GM12878 (cell line): Measurements from ENCODE around the gene TRIM71. TPM values are rescaled to one million over a fixed set of nuclear protein-coding genes. Genes with fewer than 3 reads are reported as not detected.
"Not testable (repeated sequence)": the region's sequence is repeated elsewhere in the genome, so short reads cannot be mapped to it uniquely, and the experiment has no call there.

Source experiments
- ATAC-seq: fragments of 200-7000 bp; cut with Tn5 transposase; 3 replicates; pipeline ENCODE4 v1.9.1; 2020; ENCODE audit warnings: mild to moderate bottlenecking, moderate library complexity
- BruUV-seq: library from RNA; stranded (reverse); fragments of 400-500 nt; replicated peaks from 2 replicates; lab custom pipeline; 2021; lab: Mats Ljungman, UMichigan
- CTCF ChIA-PET: fragments of 300-600 bp; sonication (Branson Sonifier 250); formaldehyde crosslinking; extraction: SDS; loops from one replicate; lab custom pipeline; 2021; ENCODE audit warnings: inconsistent platforms; lab: Yijun Ruan, JAX
- POLR2A ChIA-PET: fragments of 350-600 bp; formaldehyde crosslinking; extraction: SDS; loops from one replicate; lab custom pipeline; 2021; ENCODE audit warnings: inconsistent platforms; lab: Charles Lee
- RAD21 ChIA-PET: fragments of 300-600 bp; sonication (Branson Sonifier 250); formaldehyde crosslinking; loops from one replicate; lab custom pipeline; 2023; ENCODE audit warnings: antibody characterized with exemption; ENCODE audit not compliant: unreplicated experiment; lab: Charles Lee
- SMC1A ChIA-PET: fragments of 300-600 bp; sonication (Branson Sonifier 250); formaldehyde crosslinking; loops from one replicate; lab custom pipeline; 2023; ENCODE audit not compliant: unreplicated experiment, uncharacterized antibody; lab: Charles Lee
- DNase-seq: peaks from one replicate; pipeline ENCODE4 v3.0.0-alpha.2; 2011; ENCODE audit warnings: low read depth, low spot score
- FAIRE-seq: peaks from 3 replicates; lab custom pipeline; 2011; peaks lifted over from hg19 to GRCh38; lab: Jason Lieb, UNC
- H2AFZ ChIP-seq: 2 replicates; pipeline ENCODE4 v1.6.0; 2011; ENCODE audit warnings: low read depth, low read length, control low read depth; ENCODE audit not compliant: control insufficient read depth
- H3K27ac ChIP-seq: 2 replicates; pipeline ENCODE4 v1.5.1; 2011; ENCODE audit warnings: control low read depth; ENCODE audit not compliant: control insufficient read depth, insufficient read depth
- H3K27me3 ChIP-seq, 2 experiments: replicated peaks in 1 of 2; 2 replicates each; pipeline versions ENCODE4 v1.6.0 to v1.6.1; 2011; ENCODE audit warnings: low read length in 1 of 2; ENCODE audit not compliant: control insufficient read depth in 2 of 2, insufficient read depth in 2 of 2
- H3K36me3 ChIP-seq, 2 experiments: 2 replicates each; pipeline ENCODE4 v1.5.1; 2011; ENCODE audit warnings: low read length in 1 of 2; ENCODE audit not compliant: control insufficient read depth in 2 of 2, insufficient read depth in 2 of 2
- H3K4me1 ChIP-seq: 2 replicates; pipeline ENCODE4 v1.6.1; 2011; ENCODE audit warnings: mild to moderate bottlenecking, low read length, moderate library complexity, mixed read lengths; ENCODE audit not compliant: control insufficient read depth, insufficient read depth
- H3K4me2 ChIP-seq: 2 replicates; pipeline ENCODE4 v1.6.0; 2011; ENCODE audit warnings: control low read depth; ENCODE audit not compliant: control insufficient read depth, insufficient read depth
- H3K4me3 ChIP-seq: fragments of 200-600 bp; sonication (generic); 2 replicates; pipeline ENCODE4 v1.5.1; 2016
- H3K79me2 ChIP-seq: 2 replicates; pipeline ENCODE4 v1.6.0; 2011; ENCODE audit warnings: low read length; ENCODE audit not compliant: control insufficient read depth, insufficient read depth
- H3K9ac ChIP-seq: 2 replicates; pipeline ENCODE4 v1.8.0; 2011; ENCODE audit warnings: low read length, control low read depth, mixed read lengths; ENCODE audit not compliant: control insufficient read depth, insufficient read depth
- H3K9me3 ChIP-seq: replicated peaks from 3 replicates; pipeline ENCODE4 v1.5.1; 2011; ENCODE audit warnings: mild to moderate bottlenecking, low read length; ENCODE audit not compliant: control insufficient read depth, insufficient read depth
- H4K20me1 ChIP-seq: 2 replicates; pipeline ENCODE4 v1.6.0; 2011; ENCODE audit not compliant: control insufficient read depth, insufficient read depth
- ATF3 ChIP-seq: IDR thresholded peaks from 2 replicates; pipeline ENCODE4 v1.6.1; 2011; ENCODE audit warnings: low read depth, mild to moderate bottlenecking, low read length, moderate library complexity, borderline replicate concordance; ENCODE audit errors: extremely low read depth
- FOXM1 ChIP-seq: IDR thresholded peaks from 2 replicates; pipeline ENCODE4 v1.6.1; 2012; ENCODE audit warnings: low read depth, mild to moderate bottlenecking, inconsistent platforms, low read length, moderate library complexity
- IRF4 ChIP-seq: IDR thresholded peaks from 2 replicates; pipeline ENCODE4 v1.6.1; 2011; ENCODE audit warnings: low read depth, low read length
- JUND ChIP-seq: IDR thresholded peaks from 2 replicates; pipeline ENCODE4 v1.6.1; 2012; ENCODE audit warnings: low read depth, mild to moderate bottlenecking, low read length, improper control_type of control experiment, moderate library complexity
- NFXL1 ChIP-seq: fragments of 450-650 bp; IDR thresholded peaks from 2 replicates; pipeline ENCODE4 v1.6.1; 2017; ENCODE audit warnings: antibody characterized with exemption, mild to moderate bottlenecking, borderline replicate concordance
- NFYA ChIP-seq: IDR thresholded peaks from 2 replicates; pipeline ENCODE4 v1.6.1; 2011; ENCODE audit warnings: low read depth, mild to moderate bottlenecking, low read length, improper control_type of control experiment, borderline replicate concordance
- NKRF ChIP-seq: fragments of 450-650 bp; conservative IDR thresholded peaks from 2 replicates; pipeline ENCODE4 v1.6.1; 2017; ENCODE audit warnings: mild to moderate bottlenecking, moderate library complexity
- RAD51 ChIP-seq: fragments of 450-650 bp; IDR thresholded peaks from 2 replicates; pipeline ENCODE4 v1.6.1; 2016; ENCODE audit warnings: moderate library complexity, mild to moderate bottlenecking, inconsistent platforms
- ZBTB40 ChIP-seq: fragments of 450-650 bp; IDR thresholded peaks from 2 replicates; pipeline ENCODE4 v1.6.1; 2016; ENCODE audit warnings: mild to moderate bottlenecking, moderate library complexity, borderline replicate concordance
- WGBS: methylation state at CpG from one replicate; pipeline ENCODE4 v1.1.6; 2016; ENCODE audit warnings: low lambda C conversion rate; ENCODE audit not compliant: insufficient replicate concordance, insufficient coverage; ENCODE audit errors: missing lambda C conversion rate; 5-methylcytosine and 5-hydroxymethylcytosine counted together
- in situ Hi-C: fragments of 300-500 bp; cut with MboI; formaldehyde crosslinking; loops from 9 replicates; pipeline ENCODE4 v1.14.3; 2018; ENCODE audit warnings: mixed read lengths
- intact Hi-C: fragments of 100-400 bp; cut with micrococcal nuclease; formaldehyde crosslinking; loops from one replicate; pipeline ENCODE4 v1.14.2; 2022; ENCODE audit not compliant: unreplicated experiment
- polyA plus RNA-seq, 11 experiments: library from polyadenylated mRNA; depleted of rRNA in 4 of 11; unstranded in 6 of 11; stranded (reverse) in 5 of 11; fragments of >200 nt; fragmentation: Nextera tagmentation in 4 of 11; fragmentation: Illumina TruSeq in 1 of 11; extraction: Ambion mirVana in 4 of 11; extraction: Trizol in 1 of 11; gene quantifications; 1 replicate in 1 of 11; 2 replicates in 10 of 11; pipeline versions ENCODE4 v1.2.1 to v1.2.3, GENCODE V29; 2011 to 2016; ENCODE audit warnings: inconsistent platforms in 2 of 11, missing spikeins in 2 of 11, low read depth in 1 of 11
- total RNA-seq, 4 experiments: library from RNA; depleted of rRNA in 3 of 4; stranded (reverse); fragments of >200 nt in 3 of 4; fragmentation: Illumina TruSeq in 1 of 4; extraction: Trizol in 1 of 4; gene quantifications; 2 replicates each; pipeline versions ENCODE4 v1.2.1 to v1.2.3, GENCODE V29; 2013 to 2021

The TRIM71 gene
- total and polyA plus RNA-seq, 10 of the 15 experiments (the other 5 are each of a cell fraction or from before 2014, with no cell fraction given): 0.02 to 1.8 (median 0.16) TPM

- DNase-seq, H3K4me1 ChIP-seq, ATAC-seq, H3K27me3 ChIP-seq, in situ Hi-C loops, FAIRE-seq, H3K27ac ChIP-seq, H3K36me3 ChIP-seq, H3K9me3 ChIP-seq, H3K4me2 ChIP-seq, H2AFZ ChIP-seq, H3K79me2 ChIP-seq, H4K20me1 ChIP-seq, H3K9ac ChIP-seq, H3K4me3 ChIP-seq, BruUV-seq: not testable (repeated sequence)
- ChIA-PET RAD21 (interaction anchor here (0.6 to 1.6 kb wide), 5 partner anchors 18 to 121 kb away, joined by 3 to 6 read pairs (median 4); no protein-coding TSS in a partner anchor), SMC1A (interaction anchor here (0.9 to 1.5 kb wide), 4 partner anchors 10 to 151 kb away, joined by 3 to 4 read pairs (median 3); no protein-coding TSS in a partner anchor), POLR2A (interaction anchor here (0.9 kb wide), 1 partner anchor 126 kb away, joined by 3 read pairs; no protein-coding TSS in a partner anchor), CTCF (interaction anchor here (0.6 to 2.4 kb wide), 21 partner anchors 9 to 304 kb away, joined by 3 to 13 read pairs (median 3); partner anchors contain the start of gene CNOT10)
- 89% methylated on average over 9 of the region's 9 CpGs for WGBS
- intact Hi-C loops: loop anchor here (1.0 to 10.0 kb wide), 2 partner anchors 120 to 267 kb away; no protein-coding TSS in a partner anchor
These were observed 35.9 kb upstream of the TRIM71 start for GRCh38 chr3:32781969-32782270.

- no peak overlapping the region for H3K4me2 ChIP-seq
- DNase-seq (no peak), FAIRE-seq (no peak), ATAC-seq (no peak)
- H3K4me1 ChIP-seq: no peaks in the 10 kb centered on the region
- ChIA-PET RAD21 (no interaction called here), CTCF (interaction anchor here (1.0 to 2.4 kb wide), 10 partner anchors 9 to 151 kb away, joined by 3 to 13 read pairs (median 5); partner anchors contain the start of gene CNOT10), SMC1A (interaction anchor here (0.7 to 1.5 kb wide), 3 partner anchors 32 to 271 kb away, joined by 3 to 4 read pairs (median 3); no protein-coding TSS in a partner anchor), POLR2A (interaction anchor here (0.9 kb wide), 1 partner anchor 126 kb away, joined by 3 read pairs; no protein-coding TSS in a partner anchor)
- H3K36me3 ChIP-seq: no peaks in the 10 kb centered on the region
- H4K20me1 ChIP-seq: no peaks in the 10 kb centered on the region
- WGBS: 95% methylated on average over 3 of the region's 3 CpGs
- no peaks in the 10 kb centered on the region for H3K79me2 ChIP-seq
- no peaks in the 10 kb centered on the region for H3K9me3 ChIP-seq
- no peaks in the 10 kb centered on the region for H3K27me3 ChIP-seq
- no peak overlapping the region for H2AFZ ChIP-seq
- H3K4me3 ChIP-seq: no peak overlapping the region
- in situ Hi-C loops: no loop called here
- no TSS peak for BruUV-seq
- intact Hi-C loops: loop anchor here (10.0 kb wide), 1 partner anchor 268 kb away; no protein-coding TSS in a partner anchor
- no peak overlapping the region for H3K9ac ChIP-seq
- no peak overlapping the region for H3K27ac ChIP-seq
- TF ChIP-seq NFYA (no peak), JUND (no peak), NKRF (no peak), RAD51 (no peak), ZBTB40 (no peak), ATF3 (no peak), NFXL1 (no peak), IRF4 (no peak), FOXM1 (no peak)
These were observed 35.4 kb upstream of the TRIM71 start for GRCh38 chr3:32782407-32782806.
